SKM-1 (cell line): ENCODE data around the gene TMEM163.

Experiments used
- DNase-seq: peaks from one replicate; lab custom pipeline; 2025; ENCODE audit not compliant: unreplicated experiment; lab: John Stamatoyannopoulos, UW

TMEM163 gene

GRCh38 chr2:134413912-134414311 is 304.9 kb downstream of the TMEM163 start:
- DNase-seq, result no peak

- no peak for DNase-seq
Observed at GRCh38 chr2:134413430-134413829, 305.4 kb downstream of the TMEM163 start.

GRCh38 chr2:134412639-134412999 is 306.2 kb downstream of the TMEM163 start:
- DNase-seq, result no peak

- peak; percentile 45 for DNase-seq
Observed at GRCh38 chr2:134411828-134412638, 306.8 kb downstream of the TMEM163 start.

GRCh38 chr2:134411279-134411827 is 307.4 kb downstream of the TMEM163 start:
- DNase-seq, result no peak

- DNase-seq, result no peak
Observed at GRCh38 chr2:134410831-134411231, 308.0 kb downstream of the TMEM163 start.

GRCh38 chr2:134410006-134410405 is 308.8 kb downstream of the TMEM163 start:
- DNase-seq, result no peak

- DNase-seq, result no peak
Observed at GRCh38 chr2:134408791-134409190, 310.0 kb downstream of the TMEM163 start.

- no peak for DNase-seq
Observed at GRCh38 chr2:134408386-134408785, 310.4 kb downstream of the TMEM163 start.

- DNase-seq, result no peak
Observed at GRCh38 chr2:134407154-134407890, 311.5 kb downstream of the TMEM163 start.

- no peak for DNase-seq
Observed at GRCh38 chr2:134406736-134407135, 312.1 kb downstream of the TMEM163 start.

- DNase-seq, result no peak
Observed at GRCh38 chr2:134406311-134406710, 312.5 kb downstream of the TMEM163 start.
